ENCODE results near the gene FBXO10. TPM values are rescaled to one million over a fixed set of nuclear protein-coding genes. Genes with fewer than 3 reads are reported as not detected.

FBXO10 gene
- total RNA-seq, 1 experiment from 2014 or later: 14.0 TPM

- no peak overlapping the region for H3K27ac Mint-ChIP-seq
- no peak for ATAC-seq
Measured at GRCh38 chr9:37531699-37532098, 44.5 kb downstream of the FBXO10 start.

GRCh38 chr9:37528652-37529471 lies 47.3 kb downstream of the FBXO10 start:
- no peaks in the 10 kb centered on the region for H3K9me3 Mint-ChIP-seq
- H3K36me3 Mint-ChIP-seq: peaks cover 22% of the 10 kb centered on the region
- H3K27ac Mint-ChIP-seq: no peak overlapping the region
- H3K4me1 Mint-ChIP-seq: no peaks in the 10 kb centered on the region
- POLR2A ChIA-PET: no interaction called here
- CTCF ChIA-PET: no interaction called here
- TF ChIP-seq NFE2L1 (CRISPR knock-in tag; IDR thresholded peaks at IDR 0.05): no peak
- H3K27me3 Mint-ChIP-seq (ENCODE audit: low read depth): no peaks in the 10 kb centered on the region
- no peak overlapping the region for H3K4me3 Mint-ChIP-seq
- DNase-seq (ENCODE audit: low spot score): no peak
- no peak for ATAC-seq

More at GRCh38 chr9:37531699-37532098, 44.5 kb downstream of the FBXO10 start:
- H3K9me3 Mint-ChIP-seq: no peaks in the 10 kb centered on the region
- no peaks in the 10 kb centered on the region for H3K4me1 Mint-ChIP-seq
- ChIA-PET CTCF (no interaction called here), POLR2A (no interaction called here)
- no peak for DNase-seq (ENCODE audit: low spot score)
- H3K36me3 Mint-ChIP-seq: peaks cover 10% of the 10 kb centered on the region
- no peaks in the 10 kb centered on the region for H3K27me3 Mint-ChIP-seq (ENCODE audit: low read depth)
- H3K4me3 Mint-ChIP-seq: no peak overlapping the region
- TF ChIP-seq ZNF396 (CRISPR knock-in tag; IDR thresholded peaks at IDR 0.05; ENCODE audit: borderline replicate concordance): no peak
- no peak for TF ChIP-seq PRRX2 (CRISPR knock-in tag; IDR thresholded peaks at IDR 0.05)
- TF ChIP-seq MAX (CRISPR knock-in tag; IDR thresholded peaks at IDR 0.05): no peak
- no peak for TF ChIP-seq SMAD3 (CRISPR knock-in tag; IDR thresholded peaks at IDR 0.05; ENCODE audit: borderline replicate concordance)
- no peak for TF ChIP-seq CREM (CRISPR knock-in tag; IDR thresholded peaks at IDR 0.05)
- TF ChIP-seq ETV6 (CRISPR knock-in tag; IDR thresholded peaks at IDR 0.05): no peak
- TF ChIP-seq FOXJ3 (CRISPR knock-in tag; IDR thresholded peaks at IDR 0.05; ENCODE audit: borderline replicate concordance): no peak
- TF ChIP-seq ZBTB21 (CRISPR knock-in tag; IDR thresholded peaks at IDR 0.05; ENCODE audit: borderline replicate concordance): no peak
- TF ChIP-seq TP53 (CRISPR knock-in tag; IDR thresholded peaks at IDR 0.05): no peak
- no peak for TF ChIP-seq ZNF423 (CRISPR knock-in tag; IDR thresholded peaks at IDR 0.05)
- TF ChIP-seq ESRRA (CRISPR knock-in tag; IDR thresholded peaks at IDR 0.05; ENCODE audit: borderline replicate concordance): no peak
- no peak for TF ChIP-seq ZNF263 (CRISPR knock-in tag; IDR thresholded peaks at IDR 0.05; ENCODE audit: low read depth)
- no peak for TF ChIP-seq ZNF232 (CRISPR knock-in tag; IDR thresholded peaks at IDR 0.05)
- TF ChIP-seq ZNF219 (CRISPR knock-in tag; IDR thresholded peaks at IDR 0.05; ENCODE audit: borderline replicate concordance): no peak
- TF ChIP-seq FOXP1 (CRISPR knock-in tag; IDR thresholded peaks at IDR 0.05; ENCODE audit: borderline replicate concordance): no peak
- TF ChIP-seq JUN (CRISPR knock-in tag; IDR thresholded peaks at IDR 0.05): no peak
- no peak for TF ChIP-seq TCF7 (CRISPR knock-in tag; IDR thresholded peaks at IDR 0.05; ENCODE audit: low read depth)

- POLR2A ChIA-PET: no interaction called here
- no peak overlapping the region for H3K4me3 Mint-ChIP-seq
- H3K27ac Mint-ChIP-seq: peak overlapping the region; percentile 8; the same call in 1 of the 2 replicates
- ATAC-seq (no peak), DNase-seq (ENCODE audit: low spot score) (no peak)
- peaks cover 44% of the 10 kb centered on the region for H3K36me3 Mint-ChIP-seq
- H3K9me3 Mint-ChIP-seq: no peaks in the 10 kb centered on the region
- H3K27me3 Mint-ChIP-seq (ENCODE audit: low read depth): no peaks in the 10 kb centered on the region
- H3K4me1 Mint-ChIP-seq: no peaks in the 10 kb centered on the region
- CTCF ChIA-PET: no interaction called here
- TF ChIP-seq TEAD4 (CRISPR knock-in tag; IDR thresholded peaks at IDR 0.05) (no peak), STAT6 (CRISPR knock-in tag; conservative IDR thresholded peaks at IDR 0.05; ENCODE audit: low read depth) (no peak), ZBTB21 (CRISPR knock-in tag; IDR thresholded peaks at IDR 0.05; ENCODE audit: borderline replicate concordance) (no peak), ELF4 (CRISPR knock-in tag; IDR thresholded peaks at IDR 0.05; ENCODE audit: low read depth) (no peak), E2F4 (CRISPR knock-in tag; IDR thresholded peaks at IDR 0.05; ENCODE audit: borderline replicate concordance, low read depth) (no peak), PRDM15 (CRISPR knock-in tag; IDR thresholded peaks at IDR 0.05) (no peak)
Measured at GRCh38 chr9:37523916-37524315, 52.3 kb downstream of the FBXO10 start.

Data from WTC11 (cell line).